Panc1 (cell line): ENCODE results near the gene PGAM2.

ENCODE experiments used
- TCF7L2 ChIP-seq: IDR thresholded peaks from 2 replicates; pipeline ENCODE4 v1.6.1; 2011; ENCODE audit warnings: mild to moderate bottlenecking, low read depth, low read length, inconsistent platforms
- TF ChIP-seq, protein P1 (sequence below): fragments of 450-650 bp; IDR thresholded peaks from 2 replicates; pipeline ENCODE4 v1.5.1; 2017; ENCODE audit warnings: mild to moderate bottlenecking

GRCh38 chr7:44064791-44065430 lies 456 bp downstream of the PGAM2 start:
- TF ChIP-seq, protein P1, sequence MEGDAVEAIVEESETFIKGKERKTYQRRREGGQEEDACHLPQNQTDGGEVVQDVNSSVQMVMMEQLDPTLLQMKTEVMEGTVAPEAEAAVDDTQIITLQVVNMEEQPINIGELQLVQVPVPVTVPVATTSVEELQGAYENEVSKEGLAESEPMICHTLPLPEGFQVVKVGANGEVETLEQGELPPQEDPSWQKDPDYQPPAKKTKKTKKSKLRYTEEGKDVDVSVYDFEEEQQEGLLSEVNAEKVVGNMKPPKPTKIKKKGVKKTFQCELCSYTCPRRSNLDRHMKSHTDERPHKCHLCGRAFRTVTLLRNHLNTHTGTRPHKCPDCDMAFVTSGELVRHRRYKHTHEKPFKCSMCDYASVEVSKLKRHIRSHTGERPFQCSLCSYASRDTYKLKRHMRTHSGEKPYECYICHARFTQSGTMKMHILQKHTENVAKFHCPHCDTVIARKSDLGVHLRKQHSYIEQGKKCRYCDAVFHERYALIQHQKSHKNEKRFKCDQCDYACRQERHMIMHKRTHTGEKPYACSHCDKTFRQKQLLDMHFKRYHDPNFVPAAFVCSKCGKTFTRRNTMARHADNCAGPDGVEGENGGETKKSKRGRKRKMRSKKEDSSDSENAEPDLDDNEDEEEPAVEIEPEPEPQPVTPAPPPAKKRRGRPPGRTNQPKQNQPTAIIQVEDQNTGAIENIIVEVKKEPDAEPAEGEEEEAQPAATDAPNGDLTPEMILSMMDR: no peak
- TF ChIP-seq TCF7L2: no peak
